Frontal cortex (tissue), 4 donors: Measurements from ENCODE around the gene MRRF. TPM values are rescaled to one million over a fixed set of nuclear protein-coding genes. Genes with fewer than 3 reads are reported as not detected.
"Not testable (repeated sequence)": the region's sequence is repeated elsewhere in the genome, so short reads cannot be mapped to it uniquely, and the experiment has no call there.

Source experiments
- DNase-seq, 2 donors: peaks; one replicate each; pipeline ENCODE4 v3.0.0; 2012; ENCODE audit warnings: low spot score in 2 of 2
- FAIRE-seq: peaks from 2 replicates; lab custom pipeline; 2012; peaks lifted over from hg19 to GRCh38; lab: Jason Lieb, UNC
- total RNA-seq: library from RNA; depleted of rRNA; stranded (reverse); fragments of >200 nt; gene quantifications from one replicate; pipeline ENCODE4 v1.2.3, GENCODE V29; 2014
- donor health status: control.
- donor health status: control.
- donor health status: control.

MRRF gene
- total RNA-seq, 1 donor from 2014 or later = 24.5 TPM

DNA sequence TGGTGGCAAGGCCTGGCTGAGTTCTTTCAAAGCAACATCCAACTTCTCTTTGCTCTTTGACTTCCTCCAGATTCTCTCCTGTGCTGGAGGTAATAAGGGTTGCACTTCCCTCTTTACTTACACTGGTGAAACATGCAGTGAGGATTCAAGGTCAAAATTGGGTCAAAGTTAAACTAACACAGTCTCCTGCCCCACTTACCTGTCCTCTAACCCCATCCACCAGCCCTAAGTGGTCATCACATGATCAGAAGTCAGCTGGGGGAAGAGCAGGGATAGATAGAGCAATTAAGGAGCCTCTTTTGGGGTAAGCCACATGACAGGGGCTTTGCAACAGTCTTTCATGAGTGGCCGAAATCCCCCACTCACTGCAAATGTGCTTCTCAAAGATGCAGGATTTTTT, 60.0 kb downstream of the MRRF start:
- not testable (repeated sequence) for FAIRE-seq

GRCh38 chr9:122325124-122325523, 60.4 kb downstream of the MRRF start:
- FAIRE-seq = no peak
- no peak for DNase-seq

More for the DNA sequence above, 60.0 kb downstream of the MRRF start:
- DNase-seq = not testable (repeated sequence)

GRCh38 chr9:122327175-122327574, 62.5 kb downstream of the MRRF start:
- no peak for FAIRE-seq
- DNase-seq = no peak

- FAIRE-seq (no peak), DNase-seq (no peak)
These were observed 64.9 kb downstream of the MRRF start for GRCh38 chr9:122329597-122329996.

DNA sequence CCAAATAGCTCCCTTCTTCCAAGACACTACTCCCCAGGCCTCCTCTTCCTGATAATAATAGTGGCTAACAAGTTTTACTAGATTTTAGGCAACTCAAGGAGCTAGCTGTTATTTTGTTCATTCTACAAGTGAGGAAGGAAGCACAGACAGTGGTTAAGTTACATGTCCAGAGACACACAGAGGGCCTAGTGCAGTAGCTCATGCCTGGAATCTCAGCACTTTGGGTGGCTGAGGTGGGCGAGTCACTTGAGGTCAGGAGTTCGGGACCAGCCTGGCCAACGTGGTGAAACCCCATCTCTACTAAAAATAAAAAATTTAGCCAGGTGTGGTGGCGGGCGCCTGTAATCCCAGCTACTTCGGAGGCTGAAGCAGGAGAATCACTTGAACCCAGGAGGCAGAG, 65.8 kb downstream of the MRRF start:
- FAIRE-seq, DNase-seq: not testable (repeated sequence)

- no peak for FAIRE-seq
- DNase-seq = no peak
These were observed 66.8 kb downstream of the MRRF start for GRCh38 chr9:122331523-122331927.

DNA sequence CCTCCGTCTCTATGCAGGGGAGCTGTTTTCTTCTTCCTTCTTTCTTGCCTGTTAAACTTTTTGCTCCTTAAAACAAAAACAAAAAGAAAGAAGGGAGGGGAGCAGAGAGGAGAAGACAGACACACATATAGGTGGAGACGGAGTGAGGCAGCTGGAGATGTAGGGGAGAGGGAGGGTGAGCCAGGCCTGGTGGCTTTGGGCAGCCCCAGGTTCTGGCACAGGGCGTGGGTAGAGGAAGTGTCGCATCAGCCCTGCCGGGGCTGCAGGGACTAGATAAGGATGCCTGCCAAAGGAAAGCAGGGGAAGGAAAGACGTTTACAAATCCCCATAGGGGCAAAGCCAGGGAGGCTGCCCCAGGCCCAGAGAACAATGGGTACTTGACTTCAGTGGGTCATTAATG, 67.4 kb downstream of the MRRF start:
- FAIRE-seq (no peak), DNase-seq (no peak)

DNA sequence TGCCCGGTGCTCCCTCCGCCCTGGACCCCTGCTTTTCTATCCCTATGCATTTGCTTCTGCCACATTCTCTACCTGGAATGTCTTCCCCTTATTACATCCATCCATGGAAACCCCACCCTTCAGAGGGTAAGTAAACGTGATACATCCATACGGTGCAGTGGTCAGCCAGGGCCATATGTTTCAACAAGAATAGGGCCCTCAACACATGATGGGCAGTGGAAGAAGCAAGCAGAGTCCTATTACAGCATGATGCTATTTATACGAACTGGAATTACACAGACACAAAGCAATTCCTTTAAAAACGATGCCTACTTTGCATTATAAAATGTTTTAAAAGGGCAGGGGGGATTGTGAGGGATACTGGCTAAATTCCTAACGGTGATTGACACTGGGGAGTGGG, 68.0 kb downstream of the MRRF start:
- FAIRE-seq (no peak), DNase-seq (no peak)

GRCh38 chr9:122333169-122333808, 68.6 kb downstream of the MRRF start:
- FAIRE-seq (no peak), DNase-seq (peak in 1 of 2 donors; percentile 8)

DNA sequence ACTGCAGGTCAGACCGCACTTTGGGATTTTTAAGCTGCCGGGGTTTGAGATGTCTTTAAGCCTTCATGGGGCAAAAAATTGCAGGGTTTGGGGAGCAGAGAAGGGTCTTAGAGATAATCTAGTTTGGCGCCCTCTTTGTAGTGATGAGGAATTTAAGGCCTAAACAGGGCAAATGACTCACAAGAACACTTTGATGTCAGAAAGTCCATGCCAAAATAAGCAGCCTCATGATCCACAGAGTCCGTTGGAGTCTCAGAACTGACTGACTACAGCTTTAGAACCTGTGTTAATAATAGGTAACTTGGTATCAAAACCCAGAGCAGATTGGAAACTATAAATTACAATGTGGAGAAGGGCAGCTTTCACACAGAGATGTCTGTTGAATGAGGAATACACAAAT, 70.2 kb downstream of the MRRF start:
- DNase-seq (no peak), FAIRE-seq (no peak)

DNA sequence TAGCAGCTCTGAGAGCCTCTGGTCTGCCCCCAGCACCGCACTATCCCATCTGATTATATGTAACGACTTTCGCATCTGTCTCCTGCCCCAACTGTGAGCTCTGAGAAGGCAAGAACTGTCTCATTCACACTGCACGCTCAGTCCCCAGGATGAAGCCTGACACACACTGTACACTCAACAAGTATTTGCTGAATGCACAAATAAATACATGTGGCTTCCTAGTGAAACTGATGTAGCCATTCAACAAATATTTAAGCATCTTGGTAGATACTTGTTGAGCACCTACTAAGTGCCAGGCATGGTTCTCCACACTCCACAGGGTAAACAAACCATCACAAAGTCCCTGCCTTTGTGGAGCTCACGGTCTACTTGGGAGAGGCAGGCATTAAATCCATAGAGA, 71.5 kb downstream of the MRRF start:
- FAIRE-seq (no peak), DNase-seq (no peak)

DNA sequence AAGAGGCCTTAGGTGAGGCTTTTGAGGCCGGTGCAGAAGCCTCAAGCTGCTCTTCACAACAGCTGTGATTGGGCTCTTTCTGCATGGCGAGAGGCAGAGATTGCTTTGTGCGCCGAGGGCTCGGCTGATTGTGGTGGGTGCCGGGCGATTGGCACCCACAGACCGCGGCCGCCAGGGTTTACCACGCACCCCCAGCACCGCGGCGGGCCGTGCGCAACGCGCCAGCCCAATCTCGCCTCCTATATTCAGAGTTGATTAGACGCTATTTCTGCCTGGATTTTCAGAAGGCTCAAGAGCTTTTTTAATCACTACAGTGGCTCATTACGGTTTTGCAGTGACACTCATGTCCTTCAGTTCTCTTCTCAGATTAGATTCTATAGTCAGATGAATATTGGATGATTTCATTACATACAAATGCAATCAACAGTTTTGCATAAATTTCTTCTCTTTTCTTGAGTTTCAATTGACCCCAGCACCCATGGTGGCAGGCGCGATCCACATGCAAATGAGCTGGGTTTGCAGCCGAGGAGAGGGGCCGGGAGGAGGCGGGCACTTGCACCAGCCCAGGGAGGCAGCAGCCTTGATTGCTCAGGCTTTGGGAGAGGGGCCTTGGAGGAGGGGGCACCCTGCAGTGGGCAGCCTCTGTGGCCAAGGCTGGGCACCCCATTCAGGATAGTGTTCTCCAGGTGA, 72.3 kb downstream of the MRRF start:
- FAIRE-seq (no peak), DNase-seq (peak in 1 of 2 donors; percentile 28)

DNA sequence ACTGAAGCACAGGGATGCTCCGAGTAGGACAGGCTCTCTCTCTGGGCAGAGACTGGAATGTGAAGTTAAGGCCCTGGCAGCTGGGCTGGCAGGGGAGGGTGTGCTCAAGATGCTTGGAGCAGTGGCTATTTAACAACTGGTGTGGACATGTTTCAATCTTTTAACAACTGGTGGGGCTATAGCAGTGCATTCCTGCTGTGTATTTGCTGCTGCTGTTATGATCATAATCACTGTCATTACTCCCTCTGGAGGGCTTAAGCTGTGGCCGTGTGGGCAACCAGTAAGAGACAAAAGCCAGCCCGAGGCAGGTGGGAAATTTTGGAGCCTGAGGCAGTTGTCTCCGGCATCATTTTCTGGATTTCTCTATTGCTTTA, 72.9 kb downstream of the MRRF start:
- no peak for FAIRE-seq
- peak in 1 of 2 donors; percentile 19 for DNase-seq

DNA sequence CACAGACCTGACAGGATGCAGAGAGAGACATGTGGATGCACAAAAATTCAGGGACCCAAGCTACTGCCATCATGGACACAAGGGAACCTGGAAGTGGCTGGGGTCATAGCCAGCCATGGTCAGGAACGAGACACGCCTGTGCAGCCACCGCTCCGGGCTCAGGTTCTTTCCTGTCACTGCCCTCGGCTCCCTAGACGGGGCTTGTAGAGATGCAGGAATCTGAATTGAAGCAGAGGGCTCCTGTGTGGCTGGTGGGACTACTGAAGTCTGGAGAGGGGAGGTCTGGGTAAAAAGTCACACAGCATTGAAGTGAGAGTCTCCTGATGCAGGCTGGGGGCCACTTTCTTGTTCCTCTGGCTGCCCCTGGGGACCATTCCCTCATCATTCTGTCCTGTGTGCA, 73.9 kb downstream of the MRRF start:
- DNase-seq (peak in 1 of 2 donors; percentile 10), FAIRE-seq (no peak)

DNA sequence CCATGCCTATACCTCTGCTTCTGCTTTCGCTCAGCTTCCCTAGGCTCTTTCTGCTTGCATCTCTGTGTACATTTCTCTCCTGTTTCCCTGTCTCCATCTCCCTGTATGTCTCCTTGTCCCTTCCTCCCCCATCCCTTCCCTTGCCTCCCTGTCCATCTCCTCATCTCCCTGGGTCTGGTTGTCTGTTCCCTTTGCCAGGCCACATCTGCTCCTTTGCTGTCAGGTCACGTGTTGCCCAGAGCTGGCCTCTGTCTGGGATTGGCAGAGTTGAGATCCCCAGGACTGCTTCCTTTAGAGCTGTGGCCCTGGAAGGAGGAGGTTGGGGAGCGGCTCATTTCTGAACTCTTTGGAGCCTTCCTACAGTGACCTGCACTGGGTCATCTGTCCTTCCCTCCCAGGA, 74.3 kb downstream of the MRRF start:
- peak in 1 of 2 donors; percentile 58 for DNase-seq
- FAIRE-seq = no peak

- FAIRE-seq (no peak), DNase-seq (no peak)
These were observed 74.9 kb downstream of the MRRF start for GRCh38 chr9:122339579-122339978.

- no peak for DNase-seq
- FAIRE-seq = no peak
These were observed 75.5 kb downstream of the MRRF start for GRCh38 chr9:122340161-122340560.

GRCh38 chr9:122342323-122343050, 77.8 kb downstream of the MRRF start:
- FAIRE-seq = no peak
- no peak for DNase-seq

DNA sequence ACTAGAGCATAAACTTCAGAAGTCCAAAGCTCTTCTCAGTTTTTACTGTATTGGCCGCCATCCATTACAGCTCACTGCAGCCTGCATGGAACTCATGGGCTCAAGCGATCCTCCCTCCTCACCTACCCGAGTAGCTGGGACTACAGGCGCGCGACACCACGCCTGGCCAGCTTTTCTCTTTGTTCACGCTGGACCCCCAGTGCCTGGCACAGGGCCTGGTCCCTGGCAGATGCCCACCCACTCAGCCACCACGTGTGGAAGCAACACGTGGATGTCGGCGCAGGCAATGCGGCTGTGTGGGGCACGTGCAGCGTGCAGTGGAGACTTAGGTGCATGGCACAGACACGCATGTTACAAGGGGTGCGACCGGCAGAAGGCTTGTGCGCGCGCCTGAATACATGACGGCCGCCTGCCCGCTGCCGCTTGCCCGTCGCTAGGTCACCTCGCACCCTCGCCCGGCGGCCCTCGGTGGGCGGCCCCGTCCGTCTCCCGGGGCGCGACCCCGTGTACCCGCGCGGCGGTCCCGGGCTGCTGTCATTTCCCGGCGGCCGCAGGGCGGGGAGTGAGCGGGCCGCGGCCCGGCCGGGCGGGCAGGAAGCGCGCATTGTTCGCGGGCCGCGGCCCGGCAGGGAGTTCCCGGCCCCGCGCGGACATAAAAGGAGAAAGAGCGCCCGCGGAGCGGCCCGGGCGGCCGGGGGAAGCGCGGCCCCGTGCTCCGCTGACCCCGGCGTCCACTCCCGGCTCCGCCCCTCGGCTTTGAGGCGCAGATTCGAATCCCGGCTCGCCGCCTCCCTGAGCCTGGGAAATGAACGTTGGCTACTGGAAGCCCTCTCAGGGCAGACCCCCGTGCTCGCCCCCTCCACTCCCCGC, 82.0 kb downstream of the MRRF start:
- DNase-seq (peak; percentile 58 to 72), FAIRE-seq (no peak)
